ENCODE data around the gene SCAPER.
"Not testable (repeated sequence)": the region's sequence is repeated elsewhere in the genome, so short reads cannot be mapped to it uniquely, and the experiment has no call there.

- TF ChIP-seq CTCF (conservative IDR thresholded peaks at IDR 0.05; ENCODE audit: low read depth, low read length); RAD21 (IDR thresholded peaks at IDR 0.05; ENCODE audit: low read length); POLR2A (IDR thresholded peaks at IDR 0.05; ENCODE audit: low read depth, low read length); CEBPB (IDR thresholded peaks at IDR 0.05; ENCODE audit: low read depth, low read length); CHD1 (IDR thresholded peaks at IDR 0.05; ENCODE audit: low read depth, low read length); ELK1 (IDR thresholded peaks at IDR 0.05; ENCODE audit: borderline replicate concordance, low read depth, low read length); BHLHE40 (IDR thresholded peaks at IDR 0.05; ENCODE audit: low read depth, low read length); MAFK (IDR thresholded peaks at IDR 0.05; ENCODE audit: low read depth, low read length); SMC3 (IDR thresholded peaks at IDR 0.05; ENCODE audit: low read depth, low read length); RFX5 (IDR thresholded peaks at IDR 0.05; ENCODE audit: low read depth, low read length); USF2 (IDR thresholded peaks at IDR 0.05; ENCODE audit: low read depth, low read length): not testable (repeated sequence)
Measured at GRCh38 chr15:76297951-76298350, 607.2 kb downstream of the SCAPER start.
